ENCODE data around the gene PLA2G5. TPM values are rescaled to one million over a fixed set of nuclear protein-coding genes. Genes with fewer than 3 reads are reported as not detected.
"Not testable (repeated sequence)": the region's sequence is repeated elsewhere in the genome, so short reads cannot be mapped to it uniquely, and the experiment has no call there.

The PLA2G5 gene
- 1 to 10 TPM; 4.0 to 4.2 TPM for polyA plus RNA-seq

DNA sequence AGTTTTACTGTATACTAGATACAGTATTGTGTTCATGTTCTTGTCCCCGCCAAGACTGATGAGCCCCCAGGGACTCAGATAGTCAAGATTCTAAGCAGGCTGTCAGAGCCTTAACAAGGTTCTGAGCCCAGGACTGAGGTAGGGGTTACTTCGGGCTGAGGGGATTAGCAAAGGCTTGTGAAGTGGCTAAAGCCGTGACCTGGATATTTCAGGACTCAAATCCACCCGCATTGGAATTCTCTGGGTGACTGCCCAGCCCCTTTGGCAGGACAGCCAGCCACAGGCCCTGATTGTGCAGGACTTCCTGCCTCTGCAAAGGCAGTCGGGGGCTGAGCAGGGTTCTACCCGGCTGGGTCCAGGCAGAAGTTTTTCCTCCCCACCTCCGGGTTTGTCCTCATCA is at the start of gene PLA2G5:
Gene PLA2G5, plus strand, starts transcription at position 321 of the 400 bp plus-strand sequence. CDS start 14,637 bp downstream, outside the sequence.
- WGBS, 2 donors, result 34 to 41% methylated on average over 7 of the region's 7 CpGs
- Histone ChIP-seq H3K27ac (ENCODE audit: low read depth in 2 of 2, low read length in 1 of 2) (peak within 1 kb of the TSS; percentile 69), H3K27me3 (ENCODE audit: control insufficient read depth in 1 of 2, insufficient read depth in 2 of 2, low read length in 2 of 2) (no peaks in the 10 kb centered on the region), H3K36me3 (ENCODE audit: control insufficient read depth in 2 of 2, insufficient read depth in 2 of 2, low read length in 1 of 2) (no peaks in the 10 kb centered on the region), H3K4me1 (ENCODE audit: control insufficient read depth in 2 of 2, insufficient read depth in 2 of 2, low read length in 1 of 2) (no peaks in the 10 kb centered on the region), H3K4me3 (ENCODE audit: low read depth in 1 of 2, low read length in 2 of 2) (peak within 1 kb of the TSS in 1 of 2 donors; percentile 3), H3K9me3 (ENCODE audit: control insufficient read depth in 2 of 2, insufficient read depth in 1 of 2, low read depth in 1 of 2, low read length in 1 of 2) (no peaks in the 10 kb centered on the region)

DNA sequence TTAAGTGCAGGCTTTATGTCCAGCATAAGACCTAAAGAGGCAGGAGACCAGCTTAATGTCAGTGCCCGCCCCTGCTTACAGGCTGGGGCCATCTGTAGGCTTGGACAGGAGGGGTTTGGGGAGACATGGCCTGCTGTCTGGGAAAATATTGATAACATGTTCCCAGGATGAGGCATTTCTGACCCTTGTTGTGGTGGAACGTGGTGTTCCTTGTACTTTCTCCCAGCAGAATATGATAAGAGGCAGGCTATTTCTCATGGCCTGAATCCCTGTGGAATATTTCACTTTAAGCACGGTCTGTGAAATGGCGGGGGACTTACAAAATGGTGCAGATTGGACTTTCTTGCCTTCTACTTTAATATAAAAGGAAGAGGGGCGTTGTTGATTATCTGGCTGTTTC is 41.9 kb upstream of the PLA2G5 start:
- no peaks in the 10 kb centered on the region for H3K4me1 ChIP-seq (ENCODE audit: control insufficient read depth in 2 of 2, insufficient read depth in 2 of 2, low read length in 1 of 2)
- H3K9me3 ChIP-seq (ENCODE audit: control insufficient read depth in 2 of 2, insufficient read depth in 1 of 2, low read depth in 1 of 2, low read length in 1 of 2), result no peaks in the 10 kb centered on the region
- 85 to 86% methylated on average over 5 of the region's 5 CpGs for WGBS, 2 donors
- no peak overlapping the region for H3K4me3 ChIP-seq (ENCODE audit: low read depth in 1 of 2, low read length in 2 of 2)
- H3K27ac ChIP-seq (ENCODE audit: low read depth in 2 of 2, low read length in 1 of 2), result no peak overlapping the region
- H3K27me3 ChIP-seq (ENCODE audit: control insufficient read depth in 1 of 2, insufficient read depth in 2 of 2, low read length in 2 of 2), result peaks cover 0 to 5% of the 10 kb centered on the region in 2 donors
- no peaks in the 10 kb centered on the region for H3K36me3 ChIP-seq (ENCODE audit: control insufficient read depth in 2 of 2, insufficient read depth in 2 of 2, low read length in 1 of 2)

GRCh38 chr1:20028726-20029125 is 41.3 kb upstream of the PLA2G5 start:
- H3K27ac ChIP-seq (ENCODE audit: low read depth in 2 of 2, low read length in 1 of 2), result no peak overlapping the region
- no peaks in the 10 kb centered on the region for H3K4me1 ChIP-seq (ENCODE audit: control insufficient read depth in 2 of 2, insufficient read depth in 2 of 2, low read length in 1 of 2)
- 71 to 75% methylated on average over 5 of the region's 5 CpGs for WGBS, 2 donors
- no peaks in the 10 kb centered on the region for H3K36me3 ChIP-seq (ENCODE audit: control insufficient read depth in 2 of 2, insufficient read depth in 2 of 2, low read length in 1 of 2)
- peaks cover 0 to 5% of the 10 kb centered on the region in 2 donors for H3K27me3 ChIP-seq (ENCODE audit: control insufficient read depth in 1 of 2, insufficient read depth in 2 of 2, low read length in 2 of 2)
- H3K4me3 ChIP-seq (ENCODE audit: low read depth in 1 of 2, low read length in 2 of 2), result no peak overlapping the region
- H3K9me3 ChIP-seq (ENCODE audit: control insufficient read depth in 2 of 2, insufficient read depth in 1 of 2, low read depth in 1 of 2, low read length in 1 of 2), result no peaks in the 10 kb centered on the region

GRCh38 chr1:20029178-20029912 is 40.6 kb upstream of the PLA2G5 start:
- no peak overlapping the region for H3K4me3 ChIP-seq (ENCODE audit: low read depth in 1 of 2, low read length in 2 of 2)
- peaks cover 0 to 5% of the 10 kb centered on the region in 2 donors for H3K27me3 ChIP-seq (ENCODE audit: control insufficient read depth in 1 of 2, insufficient read depth in 2 of 2, low read length in 2 of 2)
- WGBS, 2 donors, result 78 to 84% methylated on average over 20 of the region's 20 CpGs

GRCh38 chr1:20030436-20031151 is 39.4 kb upstream of the PLA2G5 start:
- WGBS, 2 donors, result 73 to 87% methylated on average over 6 of the region's 6 CpGs

More at GRCh38 chr1:20029178-20029912, 40.6 kb upstream of the PLA2G5 start:
- Histone ChIP-seq H3K36me3 (ENCODE audit: control insufficient read depth in 2 of 2, insufficient read depth in 2 of 2, low read length in 1 of 2) (no peaks in the 10 kb centered on the region), H3K4me1 (ENCODE audit: control insufficient read depth in 2 of 2, insufficient read depth in 2 of 2, low read length in 1 of 2) (no peaks in the 10 kb centered on the region), H3K9me3 (ENCODE audit: control insufficient read depth in 2 of 2, insufficient read depth in 1 of 2, low read depth in 1 of 2, low read length in 1 of 2) (no peaks in the 10 kb centered on the region), H3K27ac (ENCODE audit: low read depth in 2 of 2, low read length in 1 of 2) (no peak overlapping the region)

GRCh38 chr1:20031161-20031560 is 38.8 kb upstream of the PLA2G5 start:
- H3K27ac ChIP-seq (ENCODE audit: low read depth in 2 of 2, low read length in 1 of 2), result no peak overlapping the region
- H3K27me3 ChIP-seq (ENCODE audit: control insufficient read depth in 1 of 2, insufficient read depth in 2 of 2, low read length in 2 of 2), result peaks cover 0 to 5% of the 10 kb centered on the region in 2 donors
- no peaks in the 10 kb centered on the region for H3K36me3 ChIP-seq (ENCODE audit: control insufficient read depth in 2 of 2, insufficient read depth in 2 of 2, low read length in 1 of 2)
- H3K4me1 ChIP-seq (ENCODE audit: control insufficient read depth in 2 of 2, insufficient read depth in 2 of 2, low read length in 1 of 2), result no peaks in the 10 kb centered on the region
- no peaks in the 10 kb centered on the region for H3K9me3 ChIP-seq (ENCODE audit: control insufficient read depth in 2 of 2, insufficient read depth in 1 of 2, low read depth in 1 of 2, low read length in 1 of 2)
- H3K4me3 ChIP-seq (ENCODE audit: low read depth in 1 of 2, low read length in 2 of 2), result no peak overlapping the region
- 28 to 49% methylated on average over 5 of the region's 5 CpGs for WGBS, 2 donors

More at GRCh38 chr1:20030436-20031151, 39.4 kb upstream of the PLA2G5 start:
- H3K9me3 ChIP-seq (ENCODE audit: control insufficient read depth in 2 of 2, insufficient read depth in 1 of 2, low read depth in 1 of 2, low read length in 1 of 2); H3K27me3 ChIP-seq (ENCODE audit: control insufficient read depth in 1 of 2, insufficient read depth in 2 of 2, low read length in 2 of 2); H3K4me1 ChIP-seq (ENCODE audit: control insufficient read depth in 2 of 2, insufficient read depth in 2 of 2, low read length in 1 of 2); H3K36me3 ChIP-seq (ENCODE audit: control insufficient read depth in 2 of 2, insufficient read depth in 2 of 2, low read length in 1 of 2); H3K4me3 ChIP-seq (ENCODE audit: low read depth in 1 of 2, low read length in 2 of 2); H3K27ac ChIP-seq (ENCODE audit: low read depth in 2 of 2, low read length in 1 of 2): not testable (repeated sequence)

GRCh38 chr1:20031836-20032235 is 38.2 kb upstream of the PLA2G5 start:
- no peaks in the 10 kb centered on the region for H3K9me3 ChIP-seq (ENCODE audit: control insufficient read depth in 2 of 2, insufficient read depth in 1 of 2, low read depth in 1 of 2, low read length in 1 of 2)
- H3K27ac ChIP-seq (ENCODE audit: low read depth in 2 of 2, low read length in 1 of 2), result no peak overlapping the region
- H3K4me1 ChIP-seq (ENCODE audit: control insufficient read depth in 2 of 2, insufficient read depth in 2 of 2, low read length in 1 of 2), result no peaks in the 10 kb centered on the region
- WGBS, 2 donors, result 73 to 77% methylated on average over 2 of the region's 2 CpGs
- H3K27me3 ChIP-seq (ENCODE audit: control insufficient read depth in 1 of 2, insufficient read depth in 2 of 2, low read length in 2 of 2), result peaks cover 0 to 5% of the 10 kb centered on the region in 2 donors
- no peaks in the 10 kb centered on the region for H3K36me3 ChIP-seq (ENCODE audit: control insufficient read depth in 2 of 2, insufficient read depth in 2 of 2, low read length in 1 of 2)
- H3K4me3 ChIP-seq (ENCODE audit: low read depth in 1 of 2, low read length in 2 of 2), result no peak overlapping the region

DNA sequence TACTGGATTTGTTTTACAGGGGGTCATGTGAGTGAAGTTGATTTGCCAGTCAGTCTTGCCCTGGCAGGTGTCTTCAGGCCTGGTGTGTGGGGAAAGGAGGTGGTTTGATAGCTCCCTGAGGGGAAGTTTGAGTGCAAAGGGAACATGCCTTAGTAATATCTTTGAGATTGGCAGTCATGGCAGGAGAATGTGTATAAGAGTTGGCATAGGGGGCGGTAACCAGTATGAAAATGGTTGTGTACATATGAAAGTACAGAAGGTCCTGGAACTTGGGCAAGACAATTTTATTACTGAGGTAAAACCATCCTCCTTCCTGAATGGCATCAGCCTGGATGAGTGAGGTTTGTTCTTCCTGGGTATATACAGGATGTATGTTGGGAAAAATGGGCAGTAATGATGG is 37.6 kb upstream of the PLA2G5 start:
- H3K36me3 ChIP-seq (ENCODE audit: control insufficient read depth in 2 of 2, insufficient read depth in 2 of 2, low read length in 1 of 2), result no peaks in the 10 kb centered on the region
- WGBS, 2 donors, result 71 to 88% methylated on average over 1 of the region's 1 CpG

DNA sequence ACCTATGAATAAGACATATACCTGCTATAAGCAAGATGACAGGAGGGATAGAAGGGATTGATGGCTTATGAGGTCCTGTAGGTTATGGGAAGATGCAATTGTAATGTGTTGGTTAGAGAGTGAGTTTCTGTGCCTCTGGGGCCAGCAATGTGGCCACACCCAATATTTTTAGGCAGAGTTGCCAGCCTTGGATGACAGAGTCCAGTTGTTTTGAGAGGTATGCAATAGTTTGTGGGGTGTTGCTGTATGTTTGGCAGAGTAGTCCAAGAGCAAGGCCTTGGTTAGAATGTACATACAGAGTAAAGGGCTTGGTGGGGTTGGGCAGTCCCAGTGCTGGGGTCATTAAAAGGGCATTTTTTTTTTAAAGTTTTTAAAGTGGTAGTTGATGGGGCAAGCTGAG is 36.6 kb upstream of the PLA2G5 start:
- H3K4me3 ChIP-seq (ENCODE audit: low read depth in 1 of 2, low read length in 2 of 2), result no peak overlapping the region
- no peaks in the 10 kb centered on the region for H3K4me1 ChIP-seq (ENCODE audit: control insufficient read depth in 2 of 2, insufficient read depth in 2 of 2, low read length in 1 of 2)
- H3K36me3 ChIP-seq (ENCODE audit: control insufficient read depth in 2 of 2, insufficient read depth in 2 of 2, low read length in 1 of 2), result no peaks in the 10 kb centered on the region
- no peak overlapping the region for H3K27ac ChIP-seq (ENCODE audit: low read depth in 2 of 2, low read length in 1 of 2)
- H3K27me3 ChIP-seq (ENCODE audit: control insufficient read depth in 1 of 2, insufficient read depth in 2 of 2, low read length in 2 of 2), result no peaks in the 10 kb centered on the region
- H3K9me3 ChIP-seq (ENCODE audit: control insufficient read depth in 2 of 2, insufficient read depth in 1 of 2, low read depth in 1 of 2, low read length in 1 of 2), result no peaks in the 10 kb centered on the region

More for the DNA sequence above, 37.6 kb upstream of the PLA2G5 start:
- Histone ChIP-seq H3K4me3 (ENCODE audit: low read depth in 1 of 2, low read length in 2 of 2) (no peak overlapping the region), H3K4me1 (ENCODE audit: control insufficient read depth in 2 of 2, insufficient read depth in 2 of 2, low read length in 1 of 2) (no peaks in the 10 kb centered on the region), H3K9me3 (ENCODE audit: control insufficient read depth in 2 of 2, insufficient read depth in 1 of 2, low read depth in 1 of 2, low read length in 1 of 2) (no peaks in the 10 kb centered on the region), H3K27me3 (ENCODE audit: control insufficient read depth in 1 of 2, insufficient read depth in 2 of 2, low read length in 2 of 2) (peaks cover 0 to 5% of the 10 kb centered on the region in 2 donors), H3K27ac (ENCODE audit: low read depth in 2 of 2, low read length in 1 of 2) (no peak overlapping the region)

Measured in esophagus (tissue), 2 donors.